ENCODE measurements around the gene ATCAY.
"Not testable (repeated sequence)": the region's sequence is repeated elsewhere in the genome, so short reads cannot be mapped to it uniquely, and the experiment has no call there.

ATCAY gene

DNA sequence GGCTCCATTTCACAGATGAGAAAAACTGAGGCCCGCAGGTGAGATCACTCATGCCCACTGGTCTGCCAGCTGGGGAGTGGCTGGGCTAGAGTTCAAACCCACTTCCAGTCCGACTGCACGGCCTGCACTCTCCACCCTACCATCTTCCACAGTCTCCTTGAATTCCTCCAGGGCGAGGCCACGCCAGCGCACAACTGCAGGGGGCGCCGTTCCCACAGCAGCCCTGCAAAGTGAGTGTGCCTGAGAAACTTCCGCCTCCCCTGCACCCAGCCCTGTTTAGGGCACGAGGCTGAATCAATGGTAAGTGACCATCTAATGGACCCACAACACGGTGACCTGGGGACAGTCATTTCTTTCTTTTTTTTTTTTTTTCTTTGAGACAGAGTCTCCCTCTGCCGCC is 829 bp upstream of the ATCAY start:
- no peak overlapping the region for H3K9ac ChIP-seq (ENCODE audit: low read length in 2 of 2)
- no peaks in the 10 kb centered on the region for H3K4me1 ChIP-seq (ENCODE audit: control insufficient read depth, insufficient read depth, low read length)
- no peak overlapping the region for H3K4me3 ChIP-seq (ENCODE audit: low read length in 2 of 2)
- no peaks in the 10 kb centered on the region for H3K9me3 ChIP-seq (ENCODE audit: control insufficient read depth in 2 of 2, low read length in 2 of 2)
- no peaks in the 10 kb centered on the region for H3K36me3 ChIP-seq (ENCODE audit: control insufficient read depth in 2 of 2, insufficient read depth in 2 of 2, low read length in 2 of 2)
- H3K27me3 ChIP-seq (ENCODE audit: control insufficient read depth in 1 of 2, insufficient read depth in 2 of 2, low read length in 2 of 2): peaks cover 28 to 36% of the 10 kb centered on the region in 2 donors
- no peak overlapping the region for H3K27ac ChIP-seq (ENCODE audit: low read length)

DNA sequence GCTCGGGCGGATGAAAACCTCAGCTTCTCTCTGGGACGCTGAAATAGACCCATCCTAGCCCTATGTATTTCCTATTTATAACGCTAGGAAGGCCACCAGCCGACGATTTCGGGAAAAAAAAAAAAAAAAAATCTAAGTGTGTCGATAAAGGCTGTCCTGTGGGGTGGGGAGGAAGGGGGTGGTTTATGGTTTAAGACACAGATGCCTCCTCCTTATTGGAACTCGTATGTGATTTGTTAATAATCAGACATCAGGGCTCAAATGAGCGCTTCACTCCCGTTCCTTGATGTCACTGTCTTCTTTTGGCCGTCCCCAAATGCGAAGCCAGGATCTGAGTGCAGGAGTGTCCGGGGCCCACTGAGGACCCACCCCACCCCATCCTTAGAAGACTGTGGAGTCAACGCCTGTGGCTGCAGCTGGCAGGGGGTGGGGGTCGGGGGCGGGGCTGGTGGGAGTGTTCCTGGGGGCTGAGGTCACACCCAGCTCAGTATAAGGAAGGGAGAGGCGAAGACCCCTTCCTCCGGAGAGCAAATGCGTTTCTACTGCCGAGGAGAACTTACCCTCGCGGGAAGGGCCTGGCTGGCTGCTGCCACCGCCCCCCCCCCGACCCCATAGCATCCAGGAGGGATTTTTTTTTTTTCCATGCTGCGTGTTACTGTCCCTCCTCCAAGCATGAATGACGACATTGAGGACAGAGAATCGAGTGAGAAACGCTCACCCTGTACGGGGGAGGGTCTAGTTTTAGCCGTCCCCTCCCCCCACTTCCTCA is 971 bp downstream of the ATCAY start:
- H3K27me3 ChIP-seq (ENCODE audit: control insufficient read depth in 1 of 2, insufficient read depth in 2 of 2, low read length in 2 of 2): peaks cover 28 to 36% of the 10 kb centered on the region in 2 donors
- H3K36me3 ChIP-seq (ENCODE audit: control insufficient read depth in 2 of 2, insufficient read depth in 2 of 2, low read length in 2 of 2): no peaks in the 10 kb centered on the region
- no peaks in the 10 kb centered on the region for H3K4me1 ChIP-seq (ENCODE audit: control insufficient read depth, insufficient read depth, low read length)
- no peak overlapping the region for H3K27ac ChIP-seq (ENCODE audit: low read length)
- no peak overlapping the region for H3K4me3 ChIP-seq (ENCODE audit: low read length in 2 of 2)
- no peak overlapping the region for H3K9ac ChIP-seq (ENCODE audit: low read length in 2 of 2)
- no peaks in the 10 kb centered on the region for H3K9me3 ChIP-seq (ENCODE audit: control insufficient read depth in 2 of 2, low read length in 2 of 2)

DNA sequence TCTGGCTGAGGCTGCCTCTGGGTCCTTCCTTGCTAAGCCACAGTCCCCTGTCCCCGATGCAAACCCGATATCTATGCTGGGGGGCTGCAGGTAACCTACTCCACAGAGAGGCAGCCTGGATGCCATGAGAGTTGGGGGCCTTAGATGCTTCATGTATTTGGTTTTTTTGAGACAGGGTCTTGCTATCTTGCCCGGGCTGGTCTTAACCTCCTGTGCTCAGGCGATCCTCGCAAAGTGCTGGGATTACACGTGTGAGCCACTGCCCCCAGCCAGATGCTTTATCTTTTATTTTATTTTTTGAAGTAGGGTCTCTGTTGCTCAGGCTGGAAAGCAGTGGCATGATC is 1.5 kb downstream of the ATCAY start:
- H3K9me3 ChIP-seq (ENCODE audit: control insufficient read depth in 2 of 2, low read length in 2 of 2): no peaks in the 10 kb centered on the region
- no peak overlapping the region for H3K9ac ChIP-seq (ENCODE audit: low read length in 2 of 2)
- no peak overlapping the region for H3K4me3 ChIP-seq (ENCODE audit: low read length in 2 of 2)
- H3K36me3 ChIP-seq (ENCODE audit: control insufficient read depth in 2 of 2, insufficient read depth in 2 of 2, low read length in 2 of 2): no peaks in the 10 kb centered on the region
- H3K4me1 ChIP-seq (ENCODE audit: control insufficient read depth, insufficient read depth, low read length): no peaks in the 10 kb centered on the region
- H3K27me3 ChIP-seq (ENCODE audit: control insufficient read depth in 1 of 2, insufficient read depth in 2 of 2, low read length in 2 of 2): peaks cover 28 to 36% of the 10 kb centered on the region in 2 donors
- no peak overlapping the region for H3K27ac ChIP-seq (ENCODE audit: low read length)

DNA sequence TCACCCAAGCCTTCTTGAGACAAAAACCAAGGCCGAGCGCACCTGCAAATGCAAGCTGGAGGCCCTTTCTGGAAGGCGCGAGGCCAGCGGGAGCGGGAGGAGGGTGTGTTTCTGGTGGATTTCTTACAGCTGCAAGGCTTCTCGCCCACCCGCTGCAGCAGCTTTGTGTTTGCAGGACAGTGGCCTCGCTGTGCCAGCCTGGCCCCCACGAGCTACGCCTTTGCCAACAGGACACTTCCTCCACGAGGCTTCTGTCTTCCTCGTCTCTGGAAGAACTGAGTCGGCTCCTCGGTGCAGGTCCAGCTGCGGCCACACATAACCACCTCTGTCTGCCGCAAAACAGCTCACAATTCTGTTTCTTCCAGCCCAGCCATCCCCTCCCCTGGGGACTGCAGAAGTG is 10.1 kb downstream of the ATCAY start:
- H3K9me3 ChIP-seq (ENCODE audit: control insufficient read depth in 2 of 2, low read length in 2 of 2): no peaks in the 10 kb centered on the region
- no peak overlapping the region for H3K9ac ChIP-seq (ENCODE audit: low read length in 2 of 2)
- H3K27me3 ChIP-seq (ENCODE audit: control insufficient read depth in 1 of 2, insufficient read depth in 2 of 2, low read length in 2 of 2): no peaks in the 10 kb centered on the region
- H3K4me3 ChIP-seq (ENCODE audit: low read length in 2 of 2): no peak overlapping the region
- H3K4me1 ChIP-seq (ENCODE audit: control insufficient read depth, insufficient read depth, low read length): no peaks in the 10 kb centered on the region
- no peak overlapping the region for H3K27ac ChIP-seq (ENCODE audit: low read length)
- H3K36me3 ChIP-seq (ENCODE audit: control insufficient read depth in 2 of 2, insufficient read depth in 2 of 2, low read length in 2 of 2): no peaks in the 10 kb centered on the region

DNA sequence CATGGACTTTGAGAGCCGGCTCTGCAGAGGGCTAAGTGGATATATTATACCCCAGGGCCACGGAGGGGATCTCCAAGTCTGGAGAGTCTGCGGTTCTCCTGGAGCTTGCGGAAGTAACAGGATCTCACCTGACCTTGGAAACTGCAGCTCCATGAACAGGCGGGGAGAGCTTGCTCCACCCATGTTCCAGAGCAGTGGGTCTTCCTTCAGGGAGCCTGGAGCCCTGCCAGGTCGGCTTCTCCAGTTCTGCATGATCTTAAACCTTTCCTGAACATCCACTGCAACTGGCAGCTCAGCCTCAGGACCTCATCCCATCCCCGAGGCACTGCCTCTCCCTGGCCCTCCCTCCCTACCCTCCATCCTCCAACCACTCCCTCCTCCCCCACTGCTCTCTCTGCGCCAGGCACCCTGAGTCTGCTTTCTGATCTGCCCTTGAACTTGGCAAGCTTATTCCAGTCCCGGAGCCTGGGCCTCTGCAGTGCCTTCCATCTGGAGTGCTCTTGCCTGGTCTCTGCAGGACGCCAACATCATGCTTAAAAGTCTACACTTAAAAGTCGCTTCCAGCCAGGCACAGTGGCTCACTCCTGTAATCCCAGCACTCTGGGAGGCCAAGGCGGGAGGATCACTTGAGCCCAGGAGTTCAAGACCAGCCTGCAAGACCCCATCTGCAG is 13.2 kb downstream of the ATCAY start:
- Histone ChIP-seq H3K27ac (ENCODE audit: low read length) (no peak overlapping the region), H3K36me3 (ENCODE audit: control insufficient read depth in 2 of 2, insufficient read depth in 2 of 2, low read length in 2 of 2) (no peaks in the 10 kb centered on the region), H3K9me3 (ENCODE audit: control insufficient read depth in 2 of 2, low read length in 2 of 2) (peaks cover 0 to 8% of the 10 kb centered on the region in 2 donors), H3K4me3 (ENCODE audit: low read length in 2 of 2) (no peak overlapping the region), H3K9ac (ENCODE audit: low read length in 2 of 2) (no peak overlapping the region), H3K27me3 (ENCODE audit: control insufficient read depth in 1 of 2, insufficient read depth in 2 of 2, low read length in 2 of 2) (no peaks in the 10 kb centered on the region), H3K4me1 (ENCODE audit: control insufficient read depth, insufficient read depth, low read length) (no peaks in the 10 kb centered on the region)

DNA sequence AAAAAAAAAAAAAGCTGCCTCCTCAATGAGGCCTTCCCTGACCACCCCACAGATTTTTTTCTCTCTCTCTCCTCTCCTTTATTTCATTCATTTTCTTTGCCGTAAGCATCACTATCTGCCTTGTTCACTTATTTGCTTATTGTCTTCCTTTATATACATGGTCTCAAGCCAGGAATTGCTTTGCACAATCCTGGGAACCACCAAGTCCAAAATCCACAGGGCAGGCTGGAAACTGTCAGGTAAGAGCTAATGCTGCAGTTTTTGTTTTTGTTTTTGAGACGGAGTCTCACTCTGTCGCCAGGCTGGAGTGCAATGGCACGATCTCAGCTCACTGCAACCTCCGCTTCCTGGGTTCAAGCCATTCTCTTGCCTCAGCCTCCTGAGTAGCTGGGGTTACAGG is 14.5 kb downstream of the ATCAY start:
- H3K36me3 ChIP-seq (ENCODE audit: control insufficient read depth in 2 of 2, insufficient read depth in 2 of 2, low read length in 2 of 2); H3K4me1 ChIP-seq (ENCODE audit: control insufficient read depth, insufficient read depth, low read length); H3K9ac ChIP-seq (ENCODE audit: low read length in 2 of 2); H3K4me3 ChIP-seq (ENCODE audit: low read length in 2 of 2); H3K27ac ChIP-seq (ENCODE audit: low read length); H3K27me3 ChIP-seq (ENCODE audit: control insufficient read depth in 1 of 2, insufficient read depth in 2 of 2, low read length in 2 of 2): not testable (repeated sequence)
- H3K9me3 ChIP-seq (ENCODE audit: control insufficient read depth in 2 of 2, low read length in 2 of 2): peaks cover 0 to 12% of the 10 kb centered on the region in 2 donors

DNA sequence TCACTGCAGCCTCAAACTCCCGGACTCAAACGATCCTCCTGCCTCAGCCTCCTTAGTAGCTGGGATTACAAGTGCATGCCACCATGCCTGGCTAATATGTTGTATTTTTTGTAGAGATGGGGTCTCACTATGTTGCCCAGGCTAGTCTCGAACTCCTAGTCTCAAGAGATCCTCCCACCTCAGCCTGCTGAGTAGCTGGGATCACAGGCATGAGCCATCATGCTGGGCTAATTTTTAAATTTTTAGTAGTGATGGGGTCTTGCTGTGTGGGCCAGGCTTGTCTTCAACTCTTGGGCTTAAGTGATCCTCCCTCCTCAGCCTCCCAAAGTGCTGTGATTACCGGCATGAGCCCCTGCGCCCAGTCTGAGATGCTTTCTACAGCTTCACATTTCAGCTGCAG is 15.3 kb downstream of the ATCAY start:
- Histone ChIP-seq H3K36me3 (ENCODE audit: control insufficient read depth in 2 of 2, insufficient read depth in 2 of 2, low read length in 2 of 2) (no peaks in the 10 kb centered on the region), H3K4me1 (ENCODE audit: control insufficient read depth, insufficient read depth, low read length) (peaks cover 2% of the 10 kb centered on the region)

DNA sequence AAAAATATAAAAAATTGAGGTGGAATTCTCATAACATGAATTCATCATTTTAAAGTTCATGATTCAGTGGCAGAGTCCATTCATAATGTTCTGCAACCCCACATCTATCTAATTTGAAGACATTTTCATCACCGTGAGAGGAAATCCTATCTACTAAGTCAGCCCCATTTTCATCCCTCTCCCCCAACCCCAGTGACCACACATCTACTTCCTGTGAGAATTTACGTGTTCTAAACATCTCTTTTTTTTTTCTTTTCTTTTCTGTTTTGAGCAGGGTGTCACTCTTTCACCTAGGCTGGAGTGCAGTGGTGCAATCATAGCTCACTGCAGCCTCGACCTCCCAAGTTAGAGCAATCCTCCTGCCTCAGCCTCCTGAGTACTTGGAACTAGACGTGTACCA is 17.5 kb downstream of the ATCAY start:
- H3K4me1 ChIP-seq (ENCODE audit: control insufficient read depth, insufficient read depth, low read length): peaks cover 2% of the 10 kb centered on the region
- no peaks in the 10 kb centered on the region for H3K36me3 ChIP-seq (ENCODE audit: control insufficient read depth in 2 of 2, insufficient read depth in 2 of 2, low read length in 2 of 2)
- no peak overlapping the region for H3K9ac ChIP-seq (ENCODE audit: low read length in 2 of 2)
- peaks cover 0 to 12% of the 10 kb centered on the region in 2 donors for H3K9me3 ChIP-seq (ENCODE audit: control insufficient read depth in 2 of 2, low read length in 2 of 2)
- peaks cover 0 to 4% of the 10 kb centered on the region in 2 donors for H3K27me3 ChIP-seq (ENCODE audit: control insufficient read depth in 1 of 2, insufficient read depth in 2 of 2, low read length in 2 of 2)
- no peak overlapping the region for H3K4me3 ChIP-seq (ENCODE audit: low read length in 2 of 2)
- H3K27ac ChIP-seq (ENCODE audit: low read length): no peak overlapping the region

More for the DNA sequence above, 15.3 kb downstream of the ATCAY start:
- Histone ChIP-seq H3K9me3 (ENCODE audit: control insufficient read depth in 2 of 2, low read length in 2 of 2) (peaks cover 0 to 12% of the 10 kb centered on the region in 2 donors), H3K27ac (ENCODE audit: low read length) (no peak overlapping the region), H3K27me3 (ENCODE audit: control insufficient read depth in 1 of 2, insufficient read depth in 2 of 2, low read length in 2 of 2) (no peaks in the 10 kb centered on the region), H3K4me3 (ENCODE audit: low read length in 2 of 2) (no peak overlapping the region), H3K9ac (ENCODE audit: low read length in 2 of 2) (no peak overlapping the region)

DNA sequence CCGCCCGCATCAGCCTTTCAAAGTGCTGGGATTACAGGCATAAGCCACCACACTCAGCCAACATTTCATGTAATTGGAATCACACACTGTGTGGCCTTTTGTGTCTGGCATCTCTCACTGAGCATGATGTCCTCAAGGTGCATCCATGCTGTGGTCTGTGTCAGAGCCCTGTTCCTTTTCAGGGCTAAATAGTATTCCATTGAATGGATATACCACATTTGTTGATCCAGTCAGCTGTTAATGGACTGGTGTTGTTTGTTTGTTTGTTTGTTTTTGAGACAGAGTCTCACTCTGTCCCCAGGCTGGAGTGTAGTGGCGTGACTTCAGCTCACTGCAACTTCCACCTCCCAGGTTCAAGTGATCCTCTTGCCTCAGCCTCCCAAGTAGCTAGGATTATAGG is 17.9 kb downstream of the ATCAY start:
- no peaks in the 10 kb centered on the region for H3K36me3 ChIP-seq (ENCODE audit: control insufficient read depth in 2 of 2, insufficient read depth in 2 of 2, low read length in 2 of 2)
- H3K27ac ChIP-seq (ENCODE audit: low read length): no peak overlapping the region
- peaks cover 0 to 12% of the 10 kb centered on the region in 2 donors for H3K9me3 ChIP-seq (ENCODE audit: control insufficient read depth in 2 of 2, low read length in 2 of 2)
- no peak overlapping the region for H3K9ac ChIP-seq (ENCODE audit: low read length in 2 of 2)
- no peak overlapping the region for H3K4me3 ChIP-seq (ENCODE audit: low read length in 2 of 2)
- H3K4me1 ChIP-seq (ENCODE audit: control insufficient read depth, insufficient read depth, low read length): peaks cover 2% of the 10 kb centered on the region
- H3K27me3 ChIP-seq (ENCODE audit: control insufficient read depth in 1 of 2, insufficient read depth in 2 of 2, low read length in 2 of 2): peaks cover 0 to 4% of the 10 kb centered on the region in 2 donors

DNA sequence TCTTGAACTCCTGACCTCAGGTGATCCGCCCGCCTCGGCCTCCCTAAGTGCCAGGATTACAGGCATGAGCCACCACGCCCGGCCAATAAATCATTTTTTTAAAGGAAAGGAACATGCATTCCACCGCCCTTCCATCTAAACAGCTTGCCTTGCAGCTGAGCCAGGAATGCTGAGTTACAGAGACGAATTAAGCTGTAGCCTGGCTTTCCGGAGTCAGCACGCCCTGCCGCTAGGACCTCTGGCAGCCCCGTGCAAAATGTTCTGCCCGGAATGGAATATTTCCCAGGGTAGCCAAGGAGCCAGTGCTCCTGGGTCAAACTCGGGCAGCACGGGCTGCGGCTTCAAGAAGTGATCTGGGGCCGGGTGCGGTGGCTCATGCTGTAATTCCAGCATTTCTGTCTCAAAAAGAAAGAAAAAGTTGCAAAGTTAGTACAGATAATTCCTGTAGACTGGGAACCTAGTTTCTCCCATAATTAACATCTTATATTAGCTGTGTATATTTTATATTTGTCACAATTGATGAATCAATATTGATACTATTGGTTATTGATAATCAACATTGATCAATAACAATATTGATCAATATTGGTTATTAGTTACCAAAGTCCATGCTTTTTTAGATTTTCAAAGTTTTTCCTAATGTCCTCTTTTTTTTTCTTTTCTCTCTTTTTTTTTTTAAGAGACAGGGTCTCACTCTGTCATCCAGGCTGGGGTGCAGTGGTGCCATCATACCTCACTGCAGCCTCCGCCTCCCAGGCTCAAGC is 19.2 kb downstream of the ATCAY start:
- H3K4me1 ChIP-seq (ENCODE audit: control insufficient read depth, insufficient read depth, low read length): peaks cover 2% of the 10 kb centered on the region
- H3K27ac ChIP-seq (ENCODE audit: low read length): no peak overlapping the region
- no peak overlapping the region for H3K9ac ChIP-seq (ENCODE audit: low read length in 2 of 2)
- peaks cover 0 to 4% of the 10 kb centered on the region in 2 donors for H3K27me3 ChIP-seq (ENCODE audit: control insufficient read depth in 1 of 2, insufficient read depth in 2 of 2, low read length in 2 of 2)
- no peaks in the 10 kb centered on the region for H3K36me3 ChIP-seq (ENCODE audit: control insufficient read depth in 2 of 2, insufficient read depth in 2 of 2, low read length in 2 of 2)
- H3K4me3 ChIP-seq (ENCODE audit: low read length in 2 of 2): no peak overlapping the region
- peaks cover 0 to 12% of the 10 kb centered on the region in 2 donors for H3K9me3 ChIP-seq (ENCODE audit: control insufficient read depth in 2 of 2, low read length in 2 of 2)
